ENCODE results near the gene LRRC2.
A peak's percentile ranks its signal among the peaks of the same experiment; 100 is the strongest.
"Not testable (repeated sequence)": the region's sequence is repeated elsewhere in the genome, so short reads cannot be mapped to it uniquely, and the experiment has no call there.

The LRRC2 gene

DNA sequence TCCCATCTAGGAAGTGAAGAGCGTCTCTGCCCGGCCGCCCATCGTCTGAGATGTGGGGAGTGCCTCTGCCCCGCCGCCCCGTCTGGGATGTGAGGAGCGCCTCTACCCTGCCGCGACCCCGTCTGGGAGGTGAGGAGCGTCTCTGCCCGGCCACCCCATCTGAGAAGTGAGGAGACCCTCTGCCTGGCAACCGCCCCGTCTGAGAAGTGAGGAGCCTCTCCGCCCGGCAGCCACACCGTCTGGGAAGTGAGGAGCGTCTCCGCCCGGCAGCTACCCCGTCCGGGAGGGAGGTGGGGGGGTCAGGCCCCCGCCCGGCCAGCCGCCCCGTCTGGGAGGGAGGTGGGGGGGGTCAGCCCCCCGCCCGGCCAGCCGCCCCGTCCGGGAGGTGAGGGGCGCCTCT lies 71.6 kb downstream of the LRRC2 start:
- DNase-seq, result not testable (repeated sequence)

DNA sequence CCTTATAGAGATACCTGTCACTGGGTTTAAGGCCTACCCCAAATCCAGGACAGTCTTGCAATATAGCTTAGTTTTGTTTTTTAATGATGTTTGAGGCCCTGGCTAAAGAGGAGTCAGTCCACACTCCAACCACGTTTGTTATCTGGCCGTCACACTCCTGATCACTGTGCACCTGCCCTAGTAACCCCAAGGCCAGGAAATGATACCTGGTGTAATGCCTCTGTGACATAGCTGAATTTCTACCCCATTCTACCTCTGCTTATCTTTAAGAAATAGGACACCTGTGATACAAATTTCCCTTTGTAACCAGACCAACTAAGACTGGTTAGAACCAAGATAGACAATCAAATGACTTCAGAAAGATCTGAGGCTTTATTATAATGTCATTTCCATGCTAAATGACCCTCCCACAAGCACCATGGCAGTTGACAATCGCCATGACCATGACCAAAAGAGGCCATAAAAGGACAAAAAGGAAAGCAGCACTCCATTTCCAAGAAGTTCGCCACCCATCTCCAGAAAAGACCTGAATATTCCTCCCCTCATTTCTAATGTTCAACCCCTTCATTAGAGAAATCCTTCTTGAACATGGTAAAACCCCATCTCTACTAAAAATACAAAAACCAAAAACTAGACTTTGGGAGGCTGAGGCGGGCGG lies 73.1 kb downstream of the LRRC2 start:
- DNase-seq, result no peak

DNA sequence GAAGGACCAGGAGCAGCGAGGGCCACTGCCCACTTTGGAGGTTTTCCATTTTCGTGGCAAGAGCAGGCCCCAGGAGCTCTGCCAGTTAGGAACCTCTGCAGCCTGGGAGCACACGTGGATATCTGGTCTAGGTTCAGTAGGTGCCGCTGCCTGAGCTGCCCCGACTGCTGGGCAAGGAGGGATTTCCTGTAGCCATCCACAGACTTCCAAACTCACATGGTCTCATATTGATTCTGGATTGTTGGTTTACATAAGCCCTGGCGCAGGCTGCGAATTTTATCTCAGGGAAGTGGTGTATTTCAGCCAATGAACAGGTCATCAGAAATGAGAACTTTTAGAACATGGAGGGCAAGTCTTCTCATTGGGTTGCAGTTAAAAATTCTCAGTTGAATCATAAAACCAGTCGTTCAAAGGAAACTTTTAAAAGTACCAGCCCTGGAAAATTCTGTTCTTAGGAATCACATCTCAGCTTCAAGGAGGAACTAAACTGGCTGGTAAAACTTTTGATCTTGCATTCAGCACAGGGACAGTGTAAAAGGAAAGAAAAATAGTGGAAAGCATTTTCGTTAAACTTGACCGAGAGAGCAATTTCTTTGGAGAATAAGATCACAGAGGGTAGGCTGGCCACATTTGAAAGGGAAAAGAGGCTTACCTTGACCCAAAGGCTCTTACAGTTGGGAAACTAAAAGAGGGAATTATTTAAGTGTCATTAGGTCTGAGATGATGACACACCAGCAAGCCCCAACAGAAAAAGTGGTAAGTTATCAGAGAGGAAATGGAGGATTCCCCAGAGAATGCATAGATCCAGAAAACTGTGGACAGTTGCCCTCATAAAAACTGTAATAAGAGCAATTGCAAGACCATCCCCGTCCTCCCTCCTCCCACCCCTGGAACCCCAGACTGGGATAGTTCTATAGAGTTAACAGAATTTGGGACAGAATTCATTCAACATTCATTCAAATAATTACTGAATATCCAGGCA lies 74.7 kb downstream of the LRRC2 start:
- DNase-seq, result no peak

DNA sequence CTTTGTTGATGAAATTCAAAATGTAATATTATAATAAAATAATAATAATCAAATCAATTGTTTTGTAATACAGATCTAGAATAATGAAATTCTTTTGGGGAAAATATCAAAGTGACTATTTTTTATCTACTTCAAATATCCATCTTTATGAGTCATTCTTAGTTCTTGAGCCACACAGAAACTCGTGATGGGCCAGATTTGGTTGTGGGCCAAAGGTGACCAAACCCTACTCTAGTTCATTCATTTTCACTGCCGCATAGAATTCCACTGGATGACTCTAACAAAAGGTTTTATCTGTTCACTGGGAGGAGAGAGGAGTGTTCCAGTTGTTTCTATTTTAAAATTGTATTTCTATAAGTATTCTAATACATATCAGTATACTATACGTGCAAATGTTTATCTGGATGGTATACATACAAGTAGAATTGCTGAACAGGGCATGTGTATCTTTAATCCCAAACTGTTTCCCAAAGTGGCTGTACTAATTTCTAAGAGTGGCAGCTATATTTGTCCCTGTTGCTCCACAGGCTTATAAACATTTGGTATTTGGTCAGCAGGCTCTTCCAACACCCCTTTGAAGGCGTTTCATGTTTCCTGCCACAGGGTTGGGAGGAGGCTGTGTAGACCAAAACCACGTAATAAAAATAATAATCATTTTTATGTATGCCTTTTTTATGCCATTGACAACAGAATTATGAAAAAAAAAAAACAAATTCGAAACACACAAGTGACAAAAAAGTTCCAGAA lies 75.6 kb downstream of the LRRC2 start:
- DNase-seq, result no peak

DNA sequence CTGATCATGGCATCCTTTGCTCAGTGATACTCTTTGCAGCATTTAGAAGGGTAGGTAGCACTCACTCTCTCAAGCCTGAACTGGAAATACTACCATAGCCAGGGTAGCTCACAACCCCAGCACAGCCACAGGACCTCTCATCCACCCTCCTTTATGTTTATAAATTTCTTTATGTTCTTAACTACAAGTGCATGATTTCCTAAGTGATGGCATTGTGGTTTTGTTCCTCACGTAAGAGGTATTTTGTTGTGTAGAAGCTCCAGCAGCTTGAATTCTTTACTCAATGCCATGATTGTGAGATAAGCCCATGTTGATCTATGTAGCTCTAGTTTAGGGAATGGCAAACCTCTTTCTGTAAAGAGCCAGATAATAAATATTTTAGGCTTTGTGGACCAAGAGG lies 76.2 kb downstream of the LRRC2 start:
- no peak for DNase-seq

DNA sequence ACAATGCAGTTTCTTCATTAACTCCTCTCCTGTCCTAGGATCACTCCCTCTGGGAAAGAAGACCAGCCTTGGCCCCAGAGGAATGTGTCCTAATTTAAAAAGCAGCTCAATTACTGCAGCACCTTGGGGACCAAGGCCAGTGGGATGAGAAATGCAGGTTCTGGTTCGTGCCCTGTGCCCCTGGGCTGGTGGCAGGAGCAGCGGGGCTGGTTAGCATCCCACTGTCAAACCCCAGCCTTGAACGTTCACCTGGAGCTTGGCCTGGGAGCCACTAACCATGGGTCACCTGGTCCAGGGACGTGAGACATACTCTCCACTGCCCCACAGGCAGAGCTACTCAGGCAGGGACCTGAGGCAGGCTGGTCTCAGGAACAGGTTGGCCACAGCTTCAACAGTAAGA lies 76.7 kb downstream of the LRRC2 start:
- no peak for DNase-seq

DNA sequence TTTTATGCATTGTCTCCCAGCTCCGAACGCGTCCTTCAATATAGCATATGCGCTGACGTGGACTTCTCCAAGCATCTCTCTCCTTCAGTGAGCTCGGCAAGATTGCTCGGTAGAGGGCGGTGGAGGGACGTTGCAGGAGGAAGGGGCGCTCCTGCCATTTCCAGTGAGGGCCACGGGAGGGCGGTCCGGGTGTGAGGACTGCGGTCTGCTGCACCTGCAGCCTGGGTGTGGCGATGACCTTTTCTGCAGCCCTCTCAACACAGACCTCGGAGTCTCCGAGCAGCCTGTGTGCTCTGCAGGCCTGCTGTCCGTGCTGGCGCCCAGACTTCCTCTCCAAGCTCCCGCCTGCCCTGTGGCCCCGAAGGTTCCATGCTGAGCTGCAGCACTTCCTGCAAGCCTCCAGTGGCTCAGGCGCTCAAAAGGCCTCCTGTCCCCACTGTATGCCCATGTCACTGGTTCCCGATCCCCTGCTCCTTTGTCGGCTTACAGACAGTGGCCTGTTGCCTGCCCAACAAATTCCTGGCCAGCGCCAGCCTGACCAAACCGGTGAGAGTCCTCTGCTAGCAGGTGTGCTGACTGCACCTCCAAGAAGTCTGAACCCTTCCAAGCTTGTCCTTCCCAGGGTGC lies 77.3 kb downstream of the LRRC2 start:
- peak; percentile 23 for DNase-seq

DNA sequence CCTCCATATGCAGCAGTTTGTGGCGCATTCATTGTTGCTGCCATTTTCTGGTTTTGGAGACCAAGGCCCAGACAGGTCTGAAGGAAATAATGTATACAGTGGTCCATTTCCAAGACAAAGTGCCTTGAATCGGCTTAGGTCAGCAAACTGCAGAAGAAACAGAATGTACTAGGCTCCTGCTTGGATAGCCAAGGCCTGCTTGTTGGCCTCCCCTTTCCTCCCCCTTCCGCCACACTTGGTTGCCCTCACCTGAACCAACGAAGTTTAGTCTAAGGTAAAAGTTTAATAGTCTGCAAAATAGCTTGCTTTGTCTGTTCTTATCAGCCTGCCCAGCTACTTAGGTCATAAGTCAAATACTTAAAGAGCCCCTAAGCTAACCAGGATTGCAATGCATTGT lies 80.3 kb downstream of the LRRC2 start:
- no peak for DNase-seq

DNA sequence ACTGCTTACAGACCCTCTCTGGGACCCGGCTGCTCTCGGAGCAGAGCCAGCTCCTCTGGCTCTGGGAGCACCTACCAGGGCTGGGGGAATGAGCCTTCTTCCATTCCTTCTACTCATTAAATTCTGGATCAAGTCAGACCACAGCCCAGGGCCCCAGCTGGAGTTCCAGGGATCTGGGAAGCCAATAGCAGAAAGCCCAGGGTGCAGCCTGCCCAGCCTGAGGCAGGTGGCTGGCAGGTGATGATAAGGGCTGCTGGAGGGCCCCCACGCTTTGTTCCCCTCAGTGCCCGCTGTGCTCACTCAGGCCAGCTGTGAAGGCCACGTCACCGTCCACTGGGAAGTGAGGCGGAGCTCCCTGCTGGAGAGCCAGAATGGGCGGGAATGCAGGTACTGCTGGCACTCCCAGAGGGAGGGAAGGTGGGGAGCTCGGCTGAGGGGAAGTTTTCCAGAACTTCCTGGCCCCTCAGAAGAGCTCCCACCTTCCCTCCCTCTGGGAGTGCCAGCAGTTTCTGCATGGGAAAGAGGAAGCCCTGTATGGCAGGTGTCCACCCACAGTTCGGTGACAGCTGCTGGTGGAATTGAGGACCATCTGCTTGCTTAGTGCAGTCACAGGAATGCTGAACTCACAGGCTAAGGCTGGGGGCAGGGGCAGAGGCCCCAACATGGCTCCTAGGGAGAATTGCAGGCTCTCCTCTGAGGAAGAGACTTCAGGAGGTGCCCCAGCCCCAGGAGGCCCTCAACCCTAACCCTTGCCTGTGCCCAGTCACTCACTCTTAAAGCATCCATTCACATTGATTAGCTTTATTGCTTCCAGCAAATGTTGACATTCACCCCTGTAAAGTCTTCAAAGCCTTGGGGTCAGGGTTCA lies 81.0 kb downstream of the LRRC2 start:
- DNase-seq, result no peak

DNA sequence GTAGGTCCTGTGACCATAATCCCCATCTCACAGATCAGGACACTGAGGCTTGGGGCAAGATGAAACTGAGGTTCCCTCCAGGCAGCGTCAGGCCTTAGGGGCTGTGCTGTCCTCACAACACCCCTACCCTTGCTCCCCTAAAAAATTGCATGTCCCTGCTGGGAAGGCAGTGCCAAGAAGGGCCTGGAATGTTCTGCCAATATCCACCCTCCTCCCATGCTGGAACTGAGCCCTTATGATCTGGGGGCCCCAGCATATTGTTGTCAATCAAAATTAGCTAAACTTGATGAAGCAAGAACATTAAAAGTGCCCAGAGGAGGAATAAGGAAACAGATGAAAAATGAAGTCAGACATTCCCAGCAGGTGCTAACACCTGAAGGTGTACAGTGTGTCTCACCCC lies 81.7 kb downstream of the LRRC2 start:
- DNase-seq, result no peak

DNA sequence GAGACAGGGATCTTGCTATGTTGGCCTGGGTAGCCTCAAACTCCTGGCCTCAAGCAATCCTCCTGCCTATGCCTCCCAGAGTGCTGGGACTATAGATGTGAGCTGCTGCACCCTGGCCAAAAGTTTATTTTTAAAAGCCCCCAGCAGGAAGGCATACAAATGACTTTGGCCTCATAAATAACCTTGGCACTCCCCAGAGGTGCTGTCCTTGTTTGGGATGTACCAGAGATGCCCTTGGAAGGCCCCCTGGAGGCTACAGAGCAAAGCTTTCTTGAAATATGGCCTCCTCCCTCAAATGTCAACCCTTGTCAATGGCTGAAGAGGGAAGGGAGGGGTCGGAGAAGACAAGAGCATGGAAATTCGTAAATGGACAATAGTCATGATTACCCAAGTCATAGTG lies 82.3 kb downstream of the LRRC2 start:
- DNase-seq, result no peak

DNA sequence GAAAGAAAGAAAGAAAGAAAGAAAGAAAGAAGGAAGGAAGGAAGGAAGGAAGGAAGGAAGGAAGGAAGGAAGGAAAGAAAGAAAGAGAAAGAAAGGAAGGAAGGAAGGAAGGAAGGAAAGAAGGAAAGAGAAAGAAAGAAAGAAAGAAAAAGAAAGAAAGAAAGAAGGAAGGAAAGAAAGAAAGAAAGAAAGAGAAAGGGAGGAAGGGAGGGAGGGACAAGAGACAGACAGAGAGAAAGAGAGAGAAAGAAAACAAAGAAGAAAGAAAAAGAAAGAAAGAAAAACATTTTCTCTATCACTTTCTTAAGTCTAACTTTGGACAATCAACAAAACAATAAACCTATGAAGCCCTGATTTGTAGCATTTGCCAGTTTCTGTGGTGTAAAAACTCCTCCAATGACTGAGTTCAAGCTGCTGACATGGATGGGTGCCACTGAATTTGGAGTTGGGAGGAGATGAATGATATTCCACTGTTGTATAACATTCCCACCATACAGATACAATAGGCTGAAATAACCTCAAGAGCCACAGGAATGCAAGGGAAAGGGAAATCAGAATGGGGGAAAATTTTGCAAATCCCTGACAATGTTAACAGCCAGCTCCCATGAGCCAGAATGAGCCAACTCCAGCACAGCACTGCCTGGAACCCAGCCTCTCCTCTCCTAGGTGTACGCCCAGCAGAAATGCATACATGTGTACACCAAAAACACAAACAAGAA lies 83.3 kb downstream of the LRRC2 start:
- DNase-seq, result no peak

DNA sequence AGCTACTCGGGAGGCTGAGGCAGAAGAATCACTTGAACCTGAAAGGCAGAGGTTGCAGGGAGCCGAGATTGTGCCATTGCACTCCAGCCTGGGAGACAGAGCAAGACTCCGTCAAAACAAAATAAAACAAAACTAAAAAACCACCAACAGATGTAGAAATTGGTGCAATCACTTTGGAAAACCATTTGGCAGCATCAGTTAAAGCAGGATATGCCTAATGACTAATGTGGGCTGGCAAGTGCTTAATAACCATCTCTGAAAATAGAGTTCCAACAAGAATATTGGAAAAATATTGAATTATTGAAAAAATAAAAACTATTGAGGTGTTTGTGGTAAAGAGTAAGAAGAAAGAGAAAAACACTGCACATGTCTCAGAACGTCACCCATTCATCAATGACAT lies 84.5 kb downstream of the LRRC2 start:
- no peak for DNase-seq

DNA sequence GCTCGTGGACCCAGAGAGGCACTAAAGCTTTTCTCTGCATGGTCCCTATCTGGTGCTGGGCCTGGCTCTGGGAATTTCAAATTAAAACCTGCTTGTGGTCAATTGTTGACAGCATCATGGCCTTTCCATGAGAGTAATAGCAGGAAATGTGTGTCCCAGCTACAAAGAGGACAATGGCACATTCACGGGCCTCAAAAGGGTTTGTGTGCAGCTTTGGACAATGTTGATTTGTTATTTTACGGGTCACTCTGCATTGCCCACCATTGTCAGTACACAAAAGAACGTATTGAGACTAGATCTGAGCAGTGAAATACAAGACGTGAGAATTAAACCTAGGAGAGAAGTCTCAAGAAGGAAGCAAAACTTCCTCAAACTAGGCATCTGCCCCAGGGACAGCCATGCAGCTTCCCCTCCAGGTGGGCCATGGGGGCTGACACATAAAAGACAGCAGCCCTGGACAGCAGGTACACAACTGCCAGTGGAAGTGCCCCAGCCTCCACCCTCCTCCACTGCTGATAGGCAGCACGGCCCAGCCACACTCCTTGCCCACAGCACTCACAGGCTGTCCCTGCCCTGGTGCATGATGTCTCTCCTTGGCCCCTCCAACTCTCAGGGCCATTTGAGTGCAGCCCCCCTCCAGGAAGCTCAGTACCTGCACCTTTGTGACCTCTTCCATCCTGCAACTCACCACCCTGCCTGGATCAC lies 85.5 kb downstream of the LRRC2 start:
- DNase-seq, result no peak

DNA sequence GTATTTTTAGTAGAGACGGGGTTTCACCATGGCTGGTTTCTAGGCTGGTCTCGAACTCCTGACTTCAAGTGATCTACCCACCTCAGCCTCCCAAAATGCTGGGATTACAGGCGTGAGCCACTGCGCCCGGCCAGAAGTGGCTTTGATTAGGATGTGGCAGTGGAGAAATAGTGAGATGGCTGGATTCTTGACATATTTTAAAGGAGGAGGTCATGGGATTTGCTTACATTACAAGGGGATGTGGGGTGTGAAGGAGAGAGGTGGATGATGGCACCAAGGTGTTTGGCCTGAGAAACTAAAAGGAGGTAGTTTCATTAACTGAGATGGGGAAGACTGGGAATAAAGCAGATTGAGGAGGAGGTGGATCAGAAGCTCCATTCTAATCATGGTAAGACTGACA lies 86.4 kb downstream of the LRRC2 start:
- DNase-seq, result no peak

DNA sequence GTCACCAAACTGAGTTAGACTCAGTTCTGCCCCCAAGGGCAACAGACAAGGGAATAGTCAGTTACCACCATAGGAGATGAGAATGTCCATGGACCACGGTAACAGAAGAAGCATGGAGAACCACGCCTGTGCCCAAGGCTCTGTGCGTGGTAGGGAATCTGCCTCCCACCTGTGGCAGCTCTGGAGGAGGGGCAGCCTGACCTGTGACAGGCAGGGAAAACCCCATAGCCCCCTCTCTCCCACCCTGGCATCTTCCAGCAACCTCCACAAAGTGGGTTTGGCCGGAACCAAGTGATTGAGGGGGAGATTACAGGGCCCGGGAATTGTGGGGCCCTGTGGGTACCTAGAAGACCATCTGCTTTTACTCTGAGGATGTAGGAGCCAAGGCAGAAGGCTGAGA lies 87.1 kb downstream of the LRRC2 start:
- no peak for DNase-seq

DNA sequence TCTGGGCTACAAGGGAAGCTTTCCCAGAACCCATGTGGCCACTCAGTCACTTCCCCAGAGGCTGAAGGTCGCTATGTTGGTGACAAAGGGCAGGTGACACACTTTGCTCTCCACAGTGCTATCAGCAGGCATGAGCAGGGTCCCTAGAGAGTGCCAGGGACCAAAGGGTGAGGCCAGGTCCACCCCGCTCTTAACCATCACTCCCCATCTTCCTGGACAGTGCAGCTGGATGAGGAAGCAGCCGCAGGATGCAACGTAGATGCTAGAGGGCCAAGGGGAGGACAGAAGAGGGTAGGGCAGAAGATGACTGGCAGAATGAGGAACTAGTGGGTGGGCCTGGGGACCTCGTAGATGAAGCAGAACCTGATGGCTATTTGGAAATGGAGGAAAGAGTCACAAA lies 87.8 kb downstream of the LRRC2 start:
- no peak for DNase-seq

DNA sequence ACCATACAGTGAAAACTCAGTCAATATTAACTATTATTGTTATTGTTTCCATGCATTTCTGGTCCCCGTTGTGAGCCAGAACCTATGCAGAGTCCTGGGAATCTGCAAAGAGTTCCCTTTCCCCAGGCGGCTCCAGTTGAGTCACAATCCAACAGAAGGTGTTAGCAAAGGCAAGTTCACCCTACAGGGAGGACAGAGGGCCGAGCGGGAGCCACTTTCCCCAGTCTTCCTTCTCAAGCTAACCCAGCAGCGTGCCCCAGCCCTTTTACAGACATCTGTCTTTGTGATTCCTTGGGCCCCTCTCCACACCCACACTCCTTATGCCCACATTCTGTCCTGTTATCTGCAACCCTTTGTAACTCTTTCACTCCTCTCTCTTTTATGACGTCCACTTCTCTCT lies 88.3 kb downstream of the LRRC2 start:
- no peak for DNase-seq

DNA sequence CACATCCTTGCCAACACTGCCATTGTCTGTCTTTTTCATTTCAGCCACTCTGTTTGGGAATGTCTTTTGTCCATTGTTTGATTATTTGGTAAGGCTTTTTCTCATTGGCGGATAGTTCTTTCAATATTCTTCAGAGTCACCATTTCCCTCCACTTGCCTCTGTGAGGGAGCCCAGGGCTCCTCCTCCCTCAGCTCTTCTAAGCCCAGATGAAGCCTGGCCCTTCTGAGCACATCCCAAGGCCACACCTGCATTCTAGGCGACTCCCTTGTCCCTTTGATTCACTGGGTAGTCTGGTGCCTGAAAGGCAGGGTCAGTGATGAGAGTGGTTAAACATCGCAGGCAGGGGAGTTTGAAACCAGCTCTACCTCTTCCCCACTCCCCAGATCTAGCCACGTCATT lies 89.0 kb downstream of the LRRC2 start:
- no peak for DNase-seq

DNA sequence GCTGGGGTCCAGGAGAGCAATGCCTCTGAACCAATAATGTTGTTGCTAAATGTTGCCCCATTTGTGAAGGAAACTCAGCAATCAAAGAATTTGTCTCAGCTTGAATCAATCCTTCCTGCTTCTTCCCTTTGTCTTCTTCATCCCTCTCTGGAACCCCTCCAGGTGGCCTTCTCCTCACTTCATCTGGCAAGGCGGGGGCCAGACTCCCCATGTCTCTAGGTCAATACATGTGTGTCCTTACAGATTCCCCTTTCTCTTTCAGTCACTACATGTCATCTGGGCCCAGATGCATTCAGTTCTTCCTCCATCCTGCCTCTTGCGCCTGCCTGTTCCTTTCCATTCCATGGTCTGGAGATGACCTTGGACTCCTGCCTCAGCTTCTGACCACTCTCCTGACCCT lies 93.4 kb downstream of the LRRC2 start:
- DNase-seq, result no peak

DNA sequence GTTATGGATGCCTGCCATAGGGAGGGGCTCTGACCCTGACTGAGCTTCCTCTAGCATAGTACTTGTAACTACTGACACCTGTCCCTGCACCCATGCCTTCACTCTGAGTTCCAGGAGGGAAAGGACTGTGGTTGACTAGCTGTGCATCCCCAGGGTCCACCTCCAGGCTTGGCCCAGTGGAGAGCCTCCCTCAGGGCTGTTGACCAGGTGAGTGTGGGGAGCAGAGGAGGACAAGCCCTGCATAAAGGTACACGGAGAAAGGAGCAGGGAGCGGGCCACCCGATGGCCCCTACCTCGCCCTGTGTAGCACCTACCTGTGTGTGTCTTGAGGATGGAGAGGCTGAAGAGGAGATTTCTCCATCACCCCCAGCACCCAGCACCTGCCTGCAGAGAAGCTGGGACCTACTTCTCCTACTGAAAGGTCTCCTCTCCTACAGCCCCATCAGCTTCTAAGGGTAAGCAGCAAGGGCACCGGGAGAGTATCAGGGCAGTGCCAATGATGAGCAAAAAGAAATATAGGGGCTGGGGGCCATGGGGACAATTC lies 94.7 kb downstream of the LRRC2 start:
- DNase-seq, result no peak
